ENCODE results near the gene SRSF7. TPM values are rescaled to one million over a fixed set of nuclear protein-coding genes. Genes with fewer than 3 reads are reported as not detected.

SRSF7 gene
- total and polyA plus RNA-seq, 10 donors = 94.9 to 214 (median 151) TPM

- WGBS, 5 donors = 70 to 81% (median 76%) methylated on average over 8 of the region's 8 CpGs
- Histone ChIP-seq H3K4me3 (no peak overlapping the region), H3K36me3 (peaks cover 0 to 95% (median 0%) of the 10 kb centered on the region in 6 donors), H3K27ac (peak overlapping the region in 6 of 8 donors; percentile 26 to 70 (median 48)), H3K27me3 (replicated peaks in 1 of 7) (no peaks in the 10 kb centered on the region), H3K4me1 (peaks cover 0 to 12% (median 8%) of the 10 kb centered on the region in 6 donors), H3K9me3 (no peaks in the 10 kb centered on the region)
- TF ChIP-seq CTCF (IDR thresholded peaks at IDR 0.05 in 8 of 11, conservative IDR thresholded peaks at IDR 0.05 in 3 of 11) (no peak), POLR2A (IDR thresholded peaks at IDR 0.05) (no peak), POLR2AphosphoS5 (IDR thresholded peaks at IDR 0.05) (no peak)
- DNase-seq = no peak
- intact Hi-C loops (cut with DNase I; ENCODE audit: low total_unique reads) = no loop called here
Observed at GRCh38 chr2:38697116-38697840, 53.9 kb downstream of the SRSF7 start.

Other genes with a start within 250 kb of the SRSF7 start
- 10 to 100 TPM; 28.6 to 53.4 (median 38.0) TPM for gene HNRNPLL, start 148.4 kb downstream of the SRSF7 start, total RNA-seq
- gene HNRNPLL, start 148.4 kb downstream of the SRSF7 start, polyA plus RNA-seq = 1 to 10 TPM; 4.8 to 7.4 (median 5.2) TPM
- 10 to 100 TPM in 4 of 7 donors, 1 to 10 TPM in 3; 5.8 to 22.7 (median 10.1) TPM for gene GALM, start 85.2 kb downstream of the SRSF7 start, total RNA-seq
- gene GALM, start 85.2 kb downstream of the SRSF7 start, polyA plus RNA-seq = 1 to 10 TPM; 5.2 to 6.6 (median 6.3) TPM
- 1 to 10 TPM; 6.6 to 10.0 (median 9.3) TPM for gene GEMIN6, start 26.8 kb upstream of the SRSF7 start, total RNA-seq
- 10 to 100 TPM in 2 of 3 donors, 1 to 10 TPM in 1; 9.5 to 16.0 (median 10.4) TPM for gene GEMIN6, start 26.8 kb upstream of the SRSF7 start, polyA plus RNA-seq
- gene DHX57, start 124.6 kb upstream of the SRSF7 start, total RNA-seq = 10 to 100 TPM; 12.5 to 24.0 (median 15.6) TPM
- gene DHX57, start 124.6 kb upstream of the SRSF7 start, polyA plus RNA-seq = 1 to 10 TPM; 6.5 to 9.0 (median 7.2) TPM
- gene MORN2, start 124.6 kb upstream of the SRSF7 start, total RNA-seq = 1 to 10 TPM; 2.4 to 8.3 (median 5.4) TPM
- gene MORN2, start 124.6 kb upstream of the SRSF7 start, polyA plus RNA-seq = 10 to 100 TPM in 2 of 3 donors, 1 to 10 TPM in 1; 8.9 to 12.2 (median 10.5) TPM
- 1 to 10 TPM in 2 of 7 donors, under 1 TPM in 5; 0.22 to 2.0 (median 0.51) TPM for gene ARHGEF33, start 138.5 kb upstream of the SRSF7 start, total RNA-seq
- under 1 TPM; 0.04 to 0.18 (median 0.06) TPM for gene ARHGEF33, start 138.5 kb upstream of the SRSF7 start, polyA plus RNA-seq

Data from spleen (tissue), 11 donors.